Smooth muscle cell (in vitro differentiated cells): Measurements from ENCODE around the gene TYW1B. TPM values are rescaled to one million over a fixed set of nuclear protein-coding genes. Genes with fewer than 3 reads are reported as not detected.
"Not testable (repeated sequence)": the region's sequence is repeated elsewhere in the genome, so short reads cannot be mapped to it uniquely, and the experiment has no call there.

Source experiments
- DNase-seq: peaks from one replicate; lab custom pipeline; 2025; ENCODE audit not compliant: unreplicated experiment; lab: John Stamatoyannopoulos, UW
- H2AFZ ChIP-seq: fragments of 200-600 bp; sonication (generic); 2 replicates; pipeline ENCODE4 v1.6.0; 2016; ENCODE audit warnings: antibody characterized with exemption, low read depth, mild to moderate bottlenecking
- H3F3A ChIP-seq: fragments of 200-600 bp; sonication (generic); 2 replicates; pipeline ENCODE4 v1.6.0; 2017; ENCODE audit warnings: antibody characterized with exemption, low read depth
- H3K27ac ChIP-seq: fragments of 200-600 bp; sonication (generic); 2 replicates; pipeline ENCODE4 v1.5.1; 2016; ENCODE audit warnings: low read depth, mild to moderate bottlenecking
- H3K27me3 ChIP-seq: fragments of 200-600 bp; sonication (generic); 2 replicates; pipeline ENCODE4 v1.6.1; 2016; ENCODE audit warnings: low read depth, mild to moderate bottlenecking
- H3K36me3 ChIP-seq: fragments of 200-600 bp; sonication (generic); 2 replicates; pipeline ENCODE4 v1.5.1; 2016; ENCODE audit warnings: low read depth
- H3K4me1 ChIP-seq: fragments of 200-600 bp; sonication (generic); 2 replicates; pipeline ENCODE4 v1.5.1; 2016; ENCODE audit warnings: low read depth
- H3K4me2 ChIP-seq: fragments of 200-600 bp; sonication (generic); 2 replicates; pipeline ENCODE4 v1.6.0; 2016; ENCODE audit warnings: mild to moderate bottlenecking
- H3K4me3 ChIP-seq: fragments of 200-600 bp; sonication (generic); 2 replicates; pipeline ENCODE4 v1.5.1; 2016; ENCODE audit warnings: mild to moderate bottlenecking
- H3K79me2 ChIP-seq: fragments of 200-600 bp; sonication (generic); 2 replicates; pipeline ENCODE4 v1.6.0; 2016; ENCODE audit warnings: low read depth, mild to moderate bottlenecking
- H3K9ac ChIP-seq: fragments of 200-600 bp; sonication (generic); 2 replicates; pipeline ENCODE4 v1.6.0; 2016; ENCODE audit warnings: low read depth
- H3K9me3 ChIP-seq: fragments of 200-600 bp; sonication (generic); replicated peaks from 2 replicates; pipeline ENCODE4 v1.5.1; 2016; ENCODE audit warnings: low read depth
- H4K20me1 ChIP-seq: fragments of 200-600 bp; sonication (generic); 2 replicates; pipeline ENCODE4 v1.6.0; 2016; ENCODE audit warnings: low read depth
- WGBS: methylation state at CpG from one replicate; pipeline ENCODE4 v1.1.7; 2016; ENCODE audit warnings: low lambda C conversion rate; 5-methylcytosine and 5-hydroxymethylcytosine counted together
- polyA plus RNA-seq: library from polyadenylated mRNA; unstranded; fragments of >200 nt; fragmentation: Nextera tagmentation; extraction: Ambion mirVana; gene quantifications from 2 replicates; pipeline ENCODE4 v1.2.1, GENCODE V29; 2016
- total RNA-seq: library from RNA; depleted of rRNA; stranded (reverse); fragments of >200 nt; gene quantifications from 2 replicates; pipeline ENCODE4 v1.2.3, GENCODE V29; 2014
- TF ChIP-seq, protein P1 (sequence below): fragments of 200-600 bp; sonication (generic); IDR thresholded peaks from 2 replicates; pipeline ENCODE4 v1.5.1; 2017; ENCODE audit warnings: borderline replicate concordance, mild to moderate bottlenecking, antibody characterized with exemption; ENCODE audit not compliant: insufficient read depth, poor library complexity, severe bottlenecking

Gene TYW1B
- total and polyA plus RNA-seq, 2 experiments from 2014 or later = 0.40 to 0.75 TPM

DNA sequence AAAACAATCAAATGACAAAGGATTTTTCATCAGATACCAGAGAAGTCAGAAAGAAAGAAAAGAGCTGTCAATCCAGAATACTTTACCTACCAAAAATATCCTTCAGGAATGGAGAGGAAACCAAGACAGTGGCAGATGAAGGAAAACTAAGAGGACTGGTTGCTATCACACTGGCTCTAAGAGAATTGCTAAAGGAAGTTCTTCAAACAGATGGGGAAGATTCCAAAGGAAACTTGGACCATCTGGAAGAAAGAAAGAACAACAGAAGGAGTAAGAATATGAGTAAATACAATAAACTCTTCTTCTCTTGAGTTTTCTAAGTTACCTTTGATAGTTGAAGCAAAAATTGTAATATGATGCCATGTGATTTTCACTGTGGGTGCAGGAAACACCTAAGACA, 220.0 kb downstream of the TYW1B start:
- not testable (repeated sequence) for H3K27me3 ChIP-seq, H3F3A ChIP-seq, H3K4me3 ChIP-seq, H3K79me2 ChIP-seq, H2AFZ ChIP-seq, H3K4me1 ChIP-seq, H3K9me3 ChIP-seq, H3K9ac ChIP-seq, H3K27ac ChIP-seq, DNase-seq, H3K4me2 ChIP-seq, H4K20me1 ChIP-seq, H3K36me3 ChIP-seq

DNA sequence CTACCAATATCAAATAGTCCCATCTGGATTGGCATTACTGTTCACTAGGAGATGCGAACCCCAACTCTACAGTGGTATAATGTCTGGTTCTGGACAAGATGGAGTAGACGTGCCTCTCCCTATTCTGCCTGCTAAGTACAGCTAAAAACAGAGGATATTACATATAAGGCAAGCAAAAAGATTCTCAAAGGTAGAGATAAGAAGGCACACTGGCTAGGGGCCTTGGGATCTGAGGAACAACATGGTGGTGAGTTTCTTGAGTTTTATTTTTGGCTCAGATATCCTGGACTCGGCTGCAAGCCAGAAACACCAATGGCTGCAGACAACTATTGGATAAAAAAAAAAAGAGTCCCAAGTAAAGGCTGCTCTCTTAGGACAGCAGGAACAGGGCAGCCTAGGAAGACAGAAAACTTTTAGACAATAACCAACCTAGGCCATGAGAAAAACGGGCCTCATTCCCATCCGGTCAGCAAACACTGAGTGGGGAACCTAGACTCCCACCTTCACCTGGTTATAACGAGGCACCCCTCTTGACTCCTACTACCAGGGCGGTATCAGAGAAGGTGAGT, 222.1 kb downstream of the TYW1B start:
- not testable (repeated sequence) for H3K9me3 ChIP-seq, H3F3A ChIP-seq, H3K9ac ChIP-seq, DNase-seq, H3K79me2 ChIP-seq, H3K4me3 ChIP-seq, H3K27me3 ChIP-seq, H3K4me2 ChIP-seq, H3K4me1 ChIP-seq, H3K27ac ChIP-seq, H4K20me1 ChIP-seq, H2AFZ ChIP-seq, H3K36me3 ChIP-seq
- WGBS = 99% methylated on average over 6 of the region's 7 CpGs

DNA sequence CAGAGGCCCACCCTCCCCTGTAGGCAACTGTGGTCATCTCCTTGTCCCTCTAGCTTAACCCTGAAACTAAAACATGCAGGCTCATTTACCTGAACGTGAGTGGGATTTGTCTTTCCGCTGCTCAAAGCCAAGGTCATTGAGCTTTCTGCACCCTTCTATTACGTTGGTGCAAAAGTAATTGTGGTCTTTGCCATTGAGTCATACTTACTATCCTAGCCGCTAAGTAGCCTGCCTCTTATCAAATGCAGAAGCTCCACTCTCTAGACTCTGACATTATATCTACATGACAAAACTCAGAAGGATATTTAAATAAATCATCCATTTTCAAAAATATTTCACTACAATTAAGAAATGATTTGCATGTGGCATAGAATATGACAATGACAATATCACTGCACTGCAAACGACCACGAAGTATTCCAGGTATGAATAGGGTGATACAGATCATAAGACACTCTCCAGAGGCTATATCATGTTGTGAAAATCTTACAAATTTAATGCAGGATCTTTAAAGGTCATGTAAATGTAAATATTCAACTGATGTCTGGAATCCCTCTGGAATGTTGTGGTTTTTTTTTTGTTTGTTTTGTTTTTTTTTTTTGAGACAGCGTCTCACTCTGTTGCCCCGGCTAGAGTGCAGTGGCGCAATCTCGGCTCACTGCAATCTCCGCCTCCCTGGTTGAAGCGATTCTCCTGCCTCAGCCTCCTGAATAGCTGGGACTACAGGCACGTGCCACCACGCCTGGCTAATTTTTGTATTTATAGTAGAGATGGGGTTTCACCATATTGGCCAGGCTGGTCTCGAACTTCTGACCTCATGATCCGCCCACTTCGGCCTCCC, 223.0 kb downstream of the TYW1B start:
- DNase-seq, H3K27ac ChIP-seq: not testable (repeated sequence)

DNA sequence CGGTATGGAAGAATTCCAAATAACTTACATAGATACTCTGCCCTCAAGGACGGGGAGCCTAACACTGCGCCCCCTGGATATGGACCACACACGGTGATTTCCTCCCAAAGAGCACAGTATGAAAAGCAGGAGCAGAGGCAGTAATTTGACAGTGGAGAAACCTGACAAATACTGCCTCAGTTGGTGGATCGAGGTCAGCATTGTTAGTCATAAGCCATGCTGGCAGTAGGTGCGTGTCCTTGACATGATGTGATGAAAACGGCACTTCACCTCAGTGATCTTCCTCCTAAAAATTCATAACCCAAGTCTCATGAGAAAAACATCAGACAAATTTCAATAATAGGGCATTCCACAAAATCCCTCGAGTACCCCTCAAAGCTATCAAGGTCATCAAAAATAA, 224.5 kb downstream of the TYW1B start:
- DNase-seq, H3K27ac ChIP-seq, H3K9ac ChIP-seq, H3K36me3 ChIP-seq, H3K4me2 ChIP-seq, H3K4me3 ChIP-seq, H4K20me1 ChIP-seq, H3K9me3 ChIP-seq, H3K79me2 ChIP-seq, H2AFZ ChIP-seq, H3K27me3 ChIP-seq, H3K4me1 ChIP-seq, H3F3A ChIP-seq: not testable (repeated sequence)
- 93% methylated on average over 8 of the region's 8 CpGs for WGBS

More for the DNA sequence above, 223.0 kb downstream of the TYW1B start:
- H3F3A ChIP-seq, H2AFZ ChIP-seq, H3K79me2 ChIP-seq, H3K4me3 ChIP-seq, H3K9me3 ChIP-seq, H3K4me2 ChIP-seq, H3K36me3 ChIP-seq, H4K20me1 ChIP-seq, H3K4me1 ChIP-seq, H3K27me3 ChIP-seq, H3K9ac ChIP-seq: not testable (repeated sequence)
- 68% methylated on average over 17 of the region's 17 CpGs for WGBS

DNA sequence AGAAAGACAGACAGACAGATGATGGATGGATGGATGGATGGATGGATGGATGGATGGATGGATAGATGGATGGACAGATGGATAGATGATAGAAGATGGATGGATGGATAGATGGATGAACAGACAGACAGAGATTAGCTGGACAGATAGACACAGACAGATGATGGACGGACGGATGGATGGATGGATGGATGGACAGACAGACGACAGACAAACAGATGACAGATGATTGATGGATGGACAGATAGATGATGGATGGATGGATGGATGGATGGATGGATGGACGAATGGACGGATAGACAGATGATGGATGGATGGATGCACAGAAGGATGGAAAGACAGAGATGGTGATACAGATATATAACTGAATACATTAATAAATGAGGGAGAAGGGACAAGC, 224.9 kb downstream of the TYW1B start:
- TF ChIP-seq, protein P1, sequence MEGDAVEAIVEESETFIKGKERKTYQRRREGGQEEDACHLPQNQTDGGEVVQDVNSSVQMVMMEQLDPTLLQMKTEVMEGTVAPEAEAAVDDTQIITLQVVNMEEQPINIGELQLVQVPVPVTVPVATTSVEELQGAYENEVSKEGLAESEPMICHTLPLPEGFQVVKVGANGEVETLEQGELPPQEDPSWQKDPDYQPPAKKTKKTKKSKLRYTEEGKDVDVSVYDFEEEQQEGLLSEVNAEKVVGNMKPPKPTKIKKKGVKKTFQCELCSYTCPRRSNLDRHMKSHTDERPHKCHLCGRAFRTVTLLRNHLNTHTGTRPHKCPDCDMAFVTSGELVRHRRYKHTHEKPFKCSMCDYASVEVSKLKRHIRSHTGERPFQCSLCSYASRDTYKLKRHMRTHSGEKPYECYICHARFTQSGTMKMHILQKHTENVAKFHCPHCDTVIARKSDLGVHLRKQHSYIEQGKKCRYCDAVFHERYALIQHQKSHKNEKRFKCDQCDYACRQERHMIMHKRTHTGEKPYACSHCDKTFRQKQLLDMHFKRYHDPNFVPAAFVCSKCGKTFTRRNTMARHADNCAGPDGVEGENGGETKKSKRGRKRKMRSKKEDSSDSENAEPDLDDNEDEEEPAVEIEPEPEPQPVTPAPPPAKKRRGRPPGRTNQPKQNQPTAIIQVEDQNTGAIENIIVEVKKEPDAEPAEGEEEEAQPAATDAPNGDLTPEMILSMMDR = no peak

DNA sequence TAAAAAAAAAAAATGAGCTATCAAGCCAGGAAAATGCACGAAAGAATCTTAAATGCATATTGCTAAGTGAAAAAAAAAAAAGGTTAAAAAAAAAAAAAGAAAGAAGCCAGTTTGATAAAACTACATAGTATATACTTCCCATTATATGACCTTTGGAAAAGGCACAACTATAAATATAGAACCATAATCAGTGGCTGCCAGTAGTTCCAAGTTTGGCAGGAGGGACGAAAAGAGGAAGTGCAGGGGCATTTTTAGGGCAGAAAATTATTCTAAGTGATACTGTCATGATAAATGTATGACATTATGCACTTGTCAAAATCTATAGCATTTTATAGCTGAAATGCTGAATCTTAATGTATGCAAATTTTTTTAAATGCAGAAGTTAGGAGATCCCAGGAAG, 226.3 kb downstream of the TYW1B start:
- H3K4me2 ChIP-seq, H4K20me1 ChIP-seq, H3K9ac ChIP-seq, H3F3A ChIP-seq, H3K79me2 ChIP-seq, H3K27ac ChIP-seq, DNase-seq, H3K27me3 ChIP-seq, H3K4me3 ChIP-seq, H2AFZ ChIP-seq, H3K36me3 ChIP-seq, H3K4me1 ChIP-seq, H3K9me3 ChIP-seq: not testable (repeated sequence)
- WGBS = 96% methylated on average over 2 of the region's 2 CpGs

More for the DNA sequence above, 224.9 kb downstream of the TYW1B start:
- no peaks in the 10 kb centered on the region for H3K79me2 ChIP-seq
- H4K20me1 ChIP-seq = no peaks in the 10 kb centered on the region
- no peaks in the 10 kb centered on the region for H3F3A ChIP-seq
- WGBS = 93% methylated on average over 5 of the region's 5 CpGs
- H3K4me1 ChIP-seq = no peaks in the 10 kb centered on the region
- H3K9me3 ChIP-seq = no peaks in the 10 kb centered on the region
- H3K36me3 ChIP-seq = no peaks in the 10 kb centered on the region
- DNase-seq = no peak
- no peak overlapping the region for H3K4me2 ChIP-seq
- H3K9ac ChIP-seq = no peak overlapping the region
- no peaks in the 10 kb centered on the region for H3K27me3 ChIP-seq
- H2AFZ ChIP-seq = no peak overlapping the region
- H3K4me3 ChIP-seq = no peak overlapping the region
- H3K27ac ChIP-seq = no peak overlapping the region

DNA sequence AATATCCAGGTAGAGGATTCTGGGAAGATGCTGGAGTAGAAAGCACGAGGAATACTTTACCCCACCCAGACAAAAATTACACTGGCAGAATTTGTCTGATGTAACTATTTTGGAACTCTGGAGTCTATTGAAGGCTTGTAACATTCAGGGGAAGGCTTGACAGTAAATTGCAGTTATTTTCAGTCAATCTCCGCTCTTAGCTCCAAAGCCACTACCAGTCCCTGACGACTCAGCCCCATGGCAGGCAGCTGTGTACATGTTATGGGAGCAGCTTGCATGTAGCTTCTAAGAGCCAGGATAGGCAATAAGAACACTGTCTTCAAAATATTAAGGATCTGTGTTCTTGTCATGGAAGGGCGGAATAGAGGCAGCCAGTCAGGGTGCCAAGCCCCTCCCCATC, 238.0 kb downstream of the TYW1B start:
- H3K79me2 ChIP-seq = not testable (repeated sequence)
- 86% methylated on average over 4 of the region's 4 CpGs for WGBS

DNA sequence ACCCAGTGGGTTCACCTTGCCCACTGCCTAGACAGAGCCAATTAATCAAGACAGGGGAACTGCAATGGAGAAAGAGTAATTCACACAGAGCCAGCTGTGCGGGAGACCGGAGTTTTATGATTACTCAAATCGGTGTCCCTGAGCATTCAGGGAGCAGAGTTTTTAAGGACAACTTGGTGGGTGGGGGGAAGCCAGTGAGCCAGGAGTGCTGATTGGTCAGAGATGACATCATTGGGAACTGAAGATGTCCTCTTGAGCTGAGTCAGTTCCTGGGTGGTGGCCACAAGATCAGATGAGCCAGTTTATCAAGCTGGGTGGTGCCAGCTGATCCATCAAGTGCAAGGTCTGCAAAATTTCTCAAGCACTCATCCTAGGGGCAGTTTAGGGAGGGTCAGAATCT, 240.7 kb downstream of the TYW1B start:
- H3K9ac ChIP-seq, H3F3A ChIP-seq, H2AFZ ChIP-seq, H3K4me1 ChIP-seq, H3K27me3 ChIP-seq, H4K20me1 ChIP-seq, DNase-seq, H3K36me3 ChIP-seq, H3K4me3 ChIP-seq, H3K27ac ChIP-seq, H3K4me2 ChIP-seq, H3K9me3 ChIP-seq, H3K79me2 ChIP-seq: not testable (repeated sequence)
- 90% methylated on average over 3 of the region's 3 CpGs for WGBS

More for the DNA sequence above, 238.0 kb downstream of the TYW1B start:
- H3K9me3 ChIP-seq, H2AFZ ChIP-seq, H3K9ac ChIP-seq, H3F3A ChIP-seq, DNase-seq, H3K36me3 ChIP-seq, H3K27me3 ChIP-seq, H3K4me3 ChIP-seq, H3K27ac ChIP-seq, H3K4me2 ChIP-seq, H3K4me1 ChIP-seq, H4K20me1 ChIP-seq: not testable (repeated sequence)
